ENCODE measurements around the gene FOXP1. TPM values are rescaled to one million over a fixed set of nuclear protein-coding genes. Genes with fewer than 3 reads are reported as not detected.

Gene FOXP1
- total RNA-seq, 4 donors from 2014 or later: 181 to 225 (median 205) TPM

DNA sequence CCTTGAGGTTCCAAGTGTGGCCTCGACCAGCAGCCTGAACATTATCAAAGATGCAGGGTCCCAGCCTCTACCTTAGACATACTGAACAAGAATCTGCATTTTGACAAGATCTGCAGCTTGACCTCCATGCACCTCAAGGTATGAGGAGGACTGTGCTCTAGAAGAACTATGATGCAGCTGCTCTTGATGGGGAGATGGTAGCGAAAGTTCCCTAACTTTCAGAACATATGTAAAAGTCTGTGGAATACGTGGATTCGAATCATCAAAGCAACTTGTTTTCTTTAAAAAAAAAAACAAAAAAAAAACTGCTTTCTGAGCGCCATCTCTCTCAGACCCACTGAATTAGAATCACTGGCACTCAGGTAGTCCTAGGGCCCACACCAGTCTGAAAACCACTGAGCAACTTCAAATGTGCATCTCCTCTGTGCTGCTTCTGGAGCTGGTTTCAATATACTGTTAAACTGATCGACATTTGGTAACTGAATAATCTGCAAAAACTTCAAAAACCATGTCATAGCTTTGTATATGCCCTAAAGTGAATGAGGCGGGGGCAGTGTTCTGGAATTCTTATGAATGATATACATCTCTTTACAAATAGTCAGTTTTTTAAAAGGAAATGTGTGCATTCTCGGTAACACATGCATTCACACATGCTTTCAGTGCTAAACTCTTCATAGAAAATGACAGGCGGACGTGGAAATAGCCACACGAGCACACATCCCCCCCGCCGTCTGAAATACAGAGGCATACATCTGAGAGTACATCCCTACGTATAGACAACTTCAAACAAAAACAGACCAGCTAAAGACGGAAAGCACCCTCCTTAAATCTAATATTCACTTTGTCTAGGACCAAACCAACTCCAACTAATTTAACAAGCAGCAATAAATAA lies 128.8 kb downstream of the FOXP1 start:
- H3K4me1 ChIP-seq: peaks cover 7 to 93% (median 51%) of the 10 kb centered on the region in 4 donors
- TF ChIP-seq, protein P1, sequence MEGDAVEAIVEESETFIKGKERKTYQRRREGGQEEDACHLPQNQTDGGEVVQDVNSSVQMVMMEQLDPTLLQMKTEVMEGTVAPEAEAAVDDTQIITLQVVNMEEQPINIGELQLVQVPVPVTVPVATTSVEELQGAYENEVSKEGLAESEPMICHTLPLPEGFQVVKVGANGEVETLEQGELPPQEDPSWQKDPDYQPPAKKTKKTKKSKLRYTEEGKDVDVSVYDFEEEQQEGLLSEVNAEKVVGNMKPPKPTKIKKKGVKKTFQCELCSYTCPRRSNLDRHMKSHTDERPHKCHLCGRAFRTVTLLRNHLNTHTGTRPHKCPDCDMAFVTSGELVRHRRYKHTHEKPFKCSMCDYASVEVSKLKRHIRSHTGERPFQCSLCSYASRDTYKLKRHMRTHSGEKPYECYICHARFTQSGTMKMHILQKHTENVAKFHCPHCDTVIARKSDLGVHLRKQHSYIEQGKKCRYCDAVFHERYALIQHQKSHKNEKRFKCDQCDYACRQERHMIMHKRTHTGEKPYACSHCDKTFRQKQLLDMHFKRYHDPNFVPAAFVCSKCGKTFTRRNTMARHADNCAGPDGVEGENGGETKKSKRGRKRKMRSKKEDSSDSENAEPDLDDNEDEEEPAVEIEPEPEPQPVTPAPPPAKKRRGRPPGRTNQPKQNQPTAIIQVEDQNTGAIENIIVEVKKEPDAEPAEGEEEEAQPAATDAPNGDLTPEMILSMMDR (IDR thresholded peaks at IDR 0.05): no peak
- no peak for TF ChIP-seq POLR2AphosphoS5 (IDR thresholded peaks at IDR 0.05)
- no peak for TF ChIP-seq EP300 (IDR thresholded peaks at IDR 0.05)
- TF ChIP-seq POLR2A (IDR thresholded peaks at IDR 0.05; ENCODE audit: low read depth): no peak
- peak; percentile 39 for DNase-seq (ENCODE audit: extremely low spot score)
- H3K9me3 ChIP-seq: no peaks in the 10 kb centered on the region
- H3K36me3 ChIP-seq: no peaks in the 10 kb centered on the region
- WGBS: 84% methylated on average over 15 of the region's 15 CpGs
- intact Hi-C loops (cut with DNase I): no loop called here
- no peak overlapping the region for H3K4me3 ChIP-seq
- no peaks in the 10 kb centered on the region for H3K27me3 ChIP-seq
- no peak overlapping the region for H3K27ac ChIP-seq (replicated peaks in 1 of 4)

DNA sequence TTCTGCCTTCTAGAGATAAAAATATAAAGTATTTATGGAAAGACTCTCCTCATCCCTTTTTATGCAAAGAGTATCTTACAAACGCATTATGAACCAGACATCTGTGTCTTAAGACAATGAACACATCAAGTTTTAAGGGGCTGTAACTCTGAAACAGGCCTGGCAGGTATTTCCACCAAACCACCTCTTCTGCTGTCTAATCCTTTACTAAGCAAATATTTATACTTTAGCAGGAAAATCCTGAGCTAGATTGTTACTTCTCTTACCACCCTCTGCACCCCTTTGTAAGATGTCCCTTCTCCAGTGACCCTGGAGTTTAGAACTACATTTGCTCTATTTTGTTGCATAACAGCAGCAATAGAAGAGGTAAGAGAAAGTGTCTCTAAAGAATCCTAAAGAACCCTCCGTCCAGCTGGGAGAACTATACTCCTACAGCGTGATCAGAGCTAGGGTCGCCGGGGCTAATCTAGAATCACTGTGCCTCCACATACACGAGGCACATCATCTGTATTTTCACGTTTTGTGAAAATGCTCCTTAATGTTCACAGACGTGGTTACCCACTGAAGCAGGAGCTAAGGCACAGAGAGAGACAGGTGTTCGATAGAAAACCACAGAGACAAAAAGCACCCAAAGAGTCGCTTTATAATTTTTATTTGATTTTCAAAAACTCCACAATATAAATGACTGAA lies 129.6 kb downstream of the FOXP1 start:
- Histone ChIP-seq H3K9me3 (no peaks in the 10 kb centered on the region), H3K36me3 (no peaks in the 10 kb centered on the region), H3K4me1 (peaks cover 15 to 93% (median 54%) of the 10 kb centered on the region in 4 donors), H3K27me3 (no peaks in the 10 kb centered on the region), H3K4me3 (no peak overlapping the region), H3K27ac (replicated peaks in 1 of 4) (no peak overlapping the region)
- 87% methylated on average over 10 of the region's 10 CpGs for WGBS
- TF ChIP-seq, protein P1 (IDR thresholded peaks at IDR 0.05): no peak
- intact Hi-C loops (cut with DNase I): no loop called here
- peak; percentile 31 for DNase-seq (ENCODE audit: extremely low spot score)

DNA sequence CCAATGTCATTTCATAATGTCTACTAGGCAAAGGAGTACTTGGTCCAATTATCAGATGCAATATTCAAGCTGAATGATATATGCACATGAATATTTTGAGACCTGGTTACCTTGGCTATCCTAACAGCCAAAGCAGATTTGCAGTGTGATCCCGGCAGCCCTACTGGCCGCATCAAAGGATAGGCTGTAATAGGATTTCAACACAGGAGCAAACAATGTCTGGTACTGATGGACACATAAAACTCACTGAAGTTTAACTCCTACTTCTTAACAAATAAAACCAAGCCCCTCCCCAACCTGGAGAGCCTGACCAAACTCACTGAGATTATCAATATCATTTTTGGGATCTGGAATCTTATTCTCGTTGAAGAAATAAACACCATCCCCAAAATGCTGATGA lies 130.2 kb downstream of the FOXP1 start:
- H3K36me3 ChIP-seq: no peaks in the 10 kb centered on the region
- H3K9me3 ChIP-seq: no peaks in the 10 kb centered on the region
- H3K4me1 ChIP-seq: peaks cover 15 to 96% (median 57%) of the 10 kb centered on the region in 4 donors
- no peak overlapping the region for H3K27ac ChIP-seq (replicated peaks in 1 of 4)
- H3K4me3 ChIP-seq: no peak overlapping the region
- TF ChIP-seq, protein P1 (IDR thresholded peaks at IDR 0.05): no peak
- TF ChIP-seq EP300 (IDR thresholded peaks at IDR 0.05): no peak
- no peak for TF ChIP-seq POLR2AphosphoS5 (IDR thresholded peaks at IDR 0.05)
- TF ChIP-seq POLR2A (IDR thresholded peaks at IDR 0.05; ENCODE audit: low read depth): no peak
- intact Hi-C loops (cut with DNase I): no loop called here
- DNase-seq (ENCODE audit: extremely low spot score): peak; percentile 72
- no peaks in the 10 kb centered on the region for H3K27me3 ChIP-seq
- 94% methylated on average over 3 of the region's 3 CpGs for WGBS

DNA sequence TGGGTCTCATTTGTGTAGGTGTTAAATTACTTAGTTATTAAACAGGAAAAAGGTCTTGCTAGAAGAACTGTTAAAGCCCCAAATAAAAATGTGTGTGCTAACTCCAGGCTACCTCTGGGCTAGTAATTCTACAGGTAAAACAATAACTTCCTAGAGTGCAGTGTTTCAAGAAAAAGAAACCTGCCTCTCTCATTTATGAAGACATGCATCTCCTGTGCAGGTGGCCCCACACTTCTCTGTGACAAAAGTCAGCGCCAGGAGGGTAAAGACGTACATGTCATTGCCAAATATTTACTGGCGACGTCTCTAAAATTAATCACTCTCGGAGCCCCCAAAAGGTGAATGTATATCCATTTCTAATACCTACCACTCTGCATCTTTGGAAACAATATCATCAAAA lies 131.7 kb downstream of the FOXP1 start:
- Histone ChIP-seq H3K4me1 (peaks cover 24 to 94% (median 58%) of the 10 kb centered on the region in 4 donors), H3K9me3 (no peaks in the 10 kb centered on the region), H3K27ac (replicated peaks in 1 of 4) (no peak overlapping the region), H3K27me3 (no peaks in the 10 kb centered on the region), H3K4me3 (no peak overlapping the region), H3K36me3 (no peaks in the 10 kb centered on the region)
- WGBS: 88% methylated on average over 5 of the region's 5 CpGs
- intact Hi-C loops (cut with DNase I): no loop called here
- peak; percentile 17 for DNase-seq (ENCODE audit: extremely low spot score)
- no peak for TF ChIP-seq POLR2AphosphoS5 (IDR thresholded peaks at IDR 0.05)
- TF ChIP-seq, protein P1 (IDR thresholded peaks at IDR 0.05): no peak
- no peak for TF ChIP-seq EP300 (IDR thresholded peaks at IDR 0.05)
- no peak for TF ChIP-seq POLR2A (IDR thresholded peaks at IDR 0.05; ENCODE audit: low read depth)

Measured in esophagus muscularis mucosa (tissue), 4 donors.